Urothelium cell line (cell line): ENCODE results near the gene ZNF766.
"Not testable (repeated sequence)": the region's sequence is repeated elsewhere in the genome, so short reads cannot be mapped to it uniquely, and the experiment has no call there.

Experiments used
- DNase-seq: peaks from one replicate; pipeline ENCODE4 v3.0.0; 2011; ENCODE audit warnings: low spot score, mixed read lengths
- FAIRE-seq: peaks from 2 replicates; lab custom pipeline; 2011; peaks lifted over from hg19 to GRCh38; lab: Jason Lieb, UNC

The ZNF766 gene

GRCh38 chr19:52274191-52274590 is 4.8 kb downstream of the ZNF766 start:
- FAIRE-seq, result no peak
- DNase-seq, result no peak

GRCh38 chr19:52275988-52276387 is 6.6 kb downstream of the ZNF766 start:
- DNase-seq (no peak), FAIRE-seq (no peak)

- DNase-seq (no peak), FAIRE-seq (no peak)
Observed at GRCh38 chr19:52277471-52277870, 8.1 kb downstream of the ZNF766 start.

GRCh38 chr19:52286256-52286655 is 16.9 kb downstream of the ZNF766 start:
- DNase-seq, result no peak
- no peak for FAIRE-seq

- no peak for FAIRE-seq
- no peak for DNase-seq
Observed at GRCh38 chr19:52291781-52292180, 22.4 kb downstream of the ZNF766 start.

GRCh38 chr19:52292946-52293345 is 23.6 kb downstream of the ZNF766 start:
- not testable (repeated sequence) for DNase-seq, FAIRE-seq

GRCh38 chr19:52296400-52296772 is 27.0 kb downstream of the ZNF766 start:
- DNase-seq (no peak), FAIRE-seq (no peak)

GRCh38 chr19:52296773-52297600 is 27.6 kb downstream of the ZNF766 start, which contains the start of gene ZNF480:
Gene ZNF480 (plus strand): TSS chr19:52297169. CDS start chr19:52300413, 3,244 bp downstream.
- no peak for FAIRE-seq
- DNase-seq, result peak; percentile 78

- DNase-seq, result no peak
- FAIRE-seq, result no peak
Observed at GRCh38 chr19:52297601-52298364, 28.4 kb downstream of the ZNF766 start.

DNA sequence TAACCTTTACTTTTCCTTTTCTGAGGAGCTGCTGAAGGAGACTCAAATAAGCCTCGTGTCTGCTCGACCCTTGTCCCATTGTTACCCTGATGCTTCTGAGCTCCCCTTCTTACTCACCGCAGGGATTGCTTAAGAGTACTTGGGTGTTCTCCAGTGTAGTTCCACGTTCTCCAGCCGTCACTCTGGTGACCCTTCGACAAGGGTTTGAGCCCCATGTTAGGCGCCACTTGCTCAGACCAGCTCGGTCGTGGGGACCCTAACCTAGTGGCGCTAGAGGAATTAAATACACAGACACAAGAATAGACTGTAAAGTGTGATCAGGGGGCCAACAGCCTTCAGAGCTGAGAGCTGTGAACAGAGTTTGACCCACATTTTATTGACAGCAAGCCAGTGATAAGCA is 37.9 kb downstream of the ZNF766 start:
- FAIRE-seq, result no peak
- DNase-seq, result no peak

- DNase-seq (no peak), FAIRE-seq (no peak)
Observed at GRCh38 chr19:52322429-52322828, 53.0 kb downstream of the ZNF766 start.

DNA sequence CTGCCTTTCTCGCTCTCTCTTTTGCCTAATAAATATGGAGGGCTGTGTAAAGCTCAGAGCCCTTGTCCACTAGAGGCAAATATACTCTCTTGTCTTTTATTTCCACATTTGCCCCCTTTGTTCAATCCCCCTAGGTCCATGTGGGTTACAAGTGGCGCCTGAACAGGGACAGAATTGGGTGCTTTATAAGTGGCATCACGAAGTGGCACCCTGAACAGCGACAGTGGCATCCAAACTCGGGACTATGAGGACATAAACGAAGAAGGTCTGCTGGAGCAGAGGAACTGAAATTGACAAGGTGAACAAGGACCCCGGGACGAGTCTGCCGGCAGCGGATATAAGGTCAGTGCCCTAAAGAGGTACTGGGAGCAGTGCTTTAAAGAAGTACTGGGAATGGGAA is 62.4 kb downstream of the ZNF766 start:
- DNase-seq, result no peak
- FAIRE-seq, result no peak

DNA sequence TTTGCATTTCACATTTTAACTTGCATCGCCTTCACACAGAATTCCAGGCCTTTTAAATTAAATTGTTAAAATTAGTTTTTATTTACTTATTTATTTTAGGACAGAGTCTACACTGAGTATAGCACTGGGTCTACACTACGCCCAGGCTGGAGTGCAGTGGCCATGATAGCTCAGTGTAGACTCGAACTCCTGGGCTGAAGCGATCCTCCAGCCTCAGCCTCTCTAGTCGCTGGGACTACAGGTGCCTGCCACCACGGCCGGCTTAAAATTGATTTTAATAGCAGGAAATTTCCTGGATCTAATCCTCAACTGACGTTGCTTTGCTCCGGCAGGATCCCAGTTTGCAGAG is 66.4 kb downstream of the ZNF766 start:
- FAIRE-seq (no peak), DNase-seq (no peak)

DNA sequence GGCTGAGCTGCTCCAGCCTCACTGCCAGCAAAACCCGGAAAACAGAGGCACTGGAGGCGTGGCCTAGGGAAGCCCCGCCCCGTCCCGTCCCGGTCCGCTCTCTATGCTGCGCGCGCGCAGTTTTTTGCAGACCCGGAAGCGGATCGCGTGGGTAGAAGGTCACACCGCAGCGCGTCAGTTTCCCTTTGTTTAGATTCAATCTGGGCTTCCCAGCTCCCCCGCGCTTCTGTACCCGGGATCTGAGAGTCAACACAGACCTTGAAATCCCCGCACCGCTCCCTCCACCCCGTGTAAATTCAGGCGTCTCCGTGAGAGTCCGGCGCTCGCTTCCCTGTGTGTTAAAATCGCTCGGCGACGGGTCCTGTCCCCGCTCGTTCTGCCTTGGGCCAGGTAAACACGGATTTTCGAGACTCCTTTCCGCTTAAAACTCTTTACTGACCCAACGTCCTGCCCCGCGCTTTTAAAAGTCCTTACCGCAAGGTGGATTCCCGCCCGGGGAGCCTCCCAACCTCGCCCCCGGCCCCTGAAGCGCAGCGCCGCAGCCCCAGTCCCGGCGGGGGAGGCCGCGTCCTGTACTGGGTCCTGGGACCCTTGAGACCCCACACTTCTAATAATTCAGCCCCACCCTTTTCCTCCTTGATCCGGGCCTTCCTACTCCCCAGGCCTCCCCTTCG is 66.9 kb downstream of the ZNF766 start, which contains the start of gene ZNF610:
TSS of gene ZNF610 (plus strand) at position 127 of the 674 bp plus-strand sequence. CDS start 12,930 bp downstream, outside the sequence.
- DNase-seq (peak; percentile 83), FAIRE-seq (no peak)

DNA sequence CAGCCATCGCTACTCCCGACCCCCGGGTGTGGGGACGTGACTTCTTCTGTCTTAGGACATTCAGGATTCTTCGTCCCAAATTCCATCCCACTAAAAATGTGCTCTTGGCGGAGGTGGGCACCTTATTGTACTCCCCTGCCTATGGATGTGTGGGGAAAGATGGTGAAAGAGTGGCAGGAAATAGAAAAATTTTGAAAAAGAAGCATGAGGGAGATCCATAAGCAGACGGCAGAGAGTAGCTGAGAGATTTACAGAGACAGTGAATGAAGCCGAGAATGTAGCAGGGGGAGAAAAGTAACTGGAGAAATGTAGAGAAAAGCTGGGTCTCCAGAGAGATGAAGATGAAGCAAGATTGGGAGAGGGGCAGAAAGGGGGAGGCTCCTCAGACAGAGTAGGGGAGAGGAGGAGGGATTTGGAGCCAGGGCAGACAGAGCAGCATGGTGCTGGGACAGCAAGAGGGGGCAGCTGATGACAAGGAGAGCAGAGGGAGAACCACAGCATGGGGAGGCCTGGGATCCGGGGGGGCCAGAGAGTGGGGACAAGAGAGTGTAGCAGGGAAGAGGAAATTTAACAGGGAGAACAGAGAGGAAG is 67.5 kb downstream of the ZNF766 start:
- FAIRE-seq, result no peak
- no peak for DNase-seq

GRCh38 chr19:52339022-52339421 is 69.6 kb downstream of the ZNF766 start:
- DNase-seq, FAIRE-seq: not testable (repeated sequence)

GRCh38 chr19:52343548-52343947 is 74.2 kb downstream of the ZNF766 start:
- peak; percentile 38 for DNase-seq
- FAIRE-seq, result no peak

DNA sequence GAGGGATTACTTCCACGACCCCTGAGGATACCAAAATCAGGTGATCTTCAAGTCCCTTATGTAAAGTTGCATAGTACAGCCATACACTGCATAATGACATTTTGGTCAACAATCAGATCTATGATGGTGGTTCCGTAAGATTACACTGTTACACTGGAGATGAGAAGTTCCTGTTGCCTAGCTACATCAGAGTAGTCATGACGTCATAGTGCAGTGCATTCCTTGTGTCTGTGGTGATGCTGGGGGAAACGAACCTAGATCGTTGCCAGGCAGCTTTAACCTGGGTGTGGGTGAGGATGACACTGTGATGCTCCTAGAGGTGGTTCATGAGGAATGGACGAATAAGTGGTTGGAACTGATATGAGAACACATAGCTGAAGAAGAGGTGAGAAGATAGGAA is 75.8 kb downstream of the ZNF766 start:
- no peak for DNase-seq
- FAIRE-seq, result no peak
